Right lung (tissue), 5 donors: ENCODE data around the gene ALLC. TPM values are rescaled to one million over a fixed set of nuclear protein-coding genes. Genes with fewer than 3 reads are reported as not detected.

Experiments used
- DNase-seq, 2 donors: peaks; one replicate each; pipeline ENCODE4 v3.0.0-alpha.2; 2013
- polyA plus RNA-seq, 5 donors: library from polyadenylated mRNA; unstranded; fragments of 120-200 nt; gene quantifications; one replicate each; pipeline versions ENCODE4 v1.2.1 to v1.2.3, GENCODE V29; 2013; ENCODE audit warnings: inconsistent platforms in 1 of 5, low replicate concordance in 1 of 5; ENCODE audit not compliant: insufficient read length in 5 of 5, insufficient read depth in 1 of 5

Gene ALLC
- polyA plus RNA-seq, 5 donors: not detected

GRCh38 chr2:3639015-3639630, 18.9 kb upstream of the ALLC start:
- DNase-seq: no peak

GRCh38 chr2:3639653-3640052, 18.3 kb upstream of the ALLC start:
- no peak for DNase-seq

GRCh38 chr2:3641181-3641580, 16.8 kb upstream of the ALLC start:
- DNase-seq: no peak

GRCh38 chr2:3641841-3642421, 16.1 kb upstream of the ALLC start:
- DNase-seq: no peak

GRCh38 chr2:3642521-3643215, 15.3 kb upstream of the ALLC start:
- no peak for DNase-seq

- no peak for DNase-seq
Observed at GRCh38 chr2:3643371-3644245, 14.4 kb upstream of the ALLC start.

- DNase-seq: no peak
Observed at GRCh38 chr2:3644246-3644525, 13.8 kb upstream of the ALLC start.

- no peak for DNase-seq
Observed at GRCh38 chr2:3644891-3645605, 13.0 kb upstream of the ALLC start.

GRCh38 chr2:3645745-3646389, 12.1 kb upstream of the ALLC start:
- DNase-seq: no peak

- no peak for DNase-seq
Observed at GRCh38 chr2:3646446-3646845, 11.6 kb upstream of the ALLC start.

- DNase-seq: no peak
Observed at GRCh38 chr2:3647246-3647645, 10.8 kb upstream of the ALLC start.

GRCh38 chr2:3647831-3648651, 10.0 kb upstream of the ALLC start:
- DNase-seq: no peak

- DNase-seq: no peak
Observed at GRCh38 chr2:3648652-3649177, 9.3 kb upstream of the ALLC start.

- no peak for DNase-seq
Observed at GRCh38 chr2:3649581-3649980, 8.4 kb upstream of the ALLC start.

GRCh38 chr2:3650140-3650920, 7.7 kb upstream of the ALLC start:
- DNase-seq: no peak

- DNase-seq: peak; percentile 43 to 60
Observed at GRCh38 chr2:3651691-3652648, 6.0 kb upstream of the ALLC start.

- no peak for DNase-seq
Observed at GRCh38 chr2:3652896-3653625, 4.9 kb upstream of the ALLC start.

GRCh38 chr2:3654011-3654410, 4.0 kb upstream of the ALLC start:
- no peak for DNase-seq
